Right lobe of liver (tissue), 6 donors: ENCODE measurements around the gene GPR15. TPM values are rescaled to one million over a fixed set of nuclear protein-coding genes. Genes with fewer than 3 reads are reported as not detected.

Experiments used
- ATAC-seq, 4 donors: fragments of 200-7000 bp; cut with Tn5 transposase; one replicate each; pipeline ENCODE4 v1.9.1; 2020; ENCODE audit warnings: mild to moderate bottlenecking in 4 of 4, moderate library complexity in 4 of 4
- DNase-seq, 3 donors: peaks; one replicate each; pipeline ENCODE4 v3.0.0-alpha.2; 2020
- H3K27ac ChIP-seq, 3 donors: fragments of 200-600 bp; one replicate each; pipeline ENCODE4 v1.8.0; 2022
- H3K27me3 ChIP-seq, 2 donors: fragments of 200-600 bp; one replicate each; pipeline ENCODE4 v1.8.0; 2022
- H3K36me3 ChIP-seq, 4 donors: fragments of 200-600 bp; sonication (generic) in 1 of 4; one replicate each; pipeline versions ENCODE4 v1.5.1 to v1.8.0; 2017 to 2022; ENCODE audit warnings: control low read depth in 1 of 4
- H3K4me1 ChIP-seq, 4 donors: fragments of 200-600 bp; sonication (generic) in 1 of 4; one replicate each; pipeline versions ENCODE4 v1.5.1 to v1.8.0; 2017 to 2022; ENCODE audit warnings: control low read depth in 1 of 4
- H3K4me3 ChIP-seq, 3 donors: fragments of 200-600 bp; one replicate each; pipeline ENCODE4 v1.8.0; 2022
- H3K9me3 ChIP-seq, 4 donors: fragments of 200-600 bp; sonication (generic) in 1 of 4; one replicate each; pipeline versions ENCODE4 v1.5.1 to v1.8.0; 2017 to 2022; ENCODE audit warnings: control low read depth in 1 of 4
- CTCF ChIP-seq, 4 donors: fragments of 200-600 bp in 3 of 4; fragments of 450-650 bp in 1 of 4; IDR thresholded peaks; one replicate each; pipeline versions ENCODE4 v1.5.1 to v1.8.0; 2016 to 2022; ENCODE audit warnings: antibody characterized with exemption in 4 of 4, mild to moderate bottlenecking in 2 of 4
- POLR2A ChIP-seq: fragments of 450-650 bp; IDR thresholded peaks from one replicate; pipeline ENCODE4 v1.6.1; 2017; ENCODE audit warnings: antibody characterized with exemption, mild to moderate bottlenecking
- WGBS: methylation state at CpG from one replicate; pipeline ENCODE4 v1.1.6; 2018; ENCODE audit warnings: low coverage, low lambda C conversion rate; ENCODE audit not compliant: insufficient coverage; ENCODE audit errors: missing lambda C conversion rate; 5-methylcytosine and 5-hydroxymethylcytosine counted together
- intact Hi-C, 2 donors: fragments of 100-400 bp; cut with DNase I; formaldehyde crosslinking; loops; one replicate each; pipeline versions ENCODE4 v1.11.2 to v1.14.1; 2022
- small RNA-seq, 2 experiments: library from RNA; depleted of rRNA; stranded (forward); fragments of <200 nt; gene quantifications; one replicate each; pipeline ENCODE3, GENCODE V24; 2016
- total RNA-seq, 6 experiments: library from RNA; depleted of rRNA in 2 of 6; stranded (reverse); fragments of >200 nt in 2 of 6; fragmentation: NEBNext Ultra II Directional in 3 of 6; extraction: Animal tissue kit (Norgen Biotek cat#: 25700) in 3 of 6; gene quantifications; one replicate each; pipeline versions ENCODE4 v1.1.0 to v1.2.4, GENCODE V29; 2016 to 2023
- donor health status: DM: no; HTN: yes; CAD: no.
- donor health status: DM: no; HTN: no; CAD: no.
- donor health status: DM: no; HTN: no; CAD: no.
- donor health status: DM: no; HTN: yes; CAD: no.
- donor health status: DM: no; HTN: yes; CAD: no.

GPR15 gene
- total RNA-seq, 6 experiments from 2014 or later = not detected

GRCh38 chr3:98577178-98577895 is 45.6 kb downstream of the GPR15 start:
- Histone ChIP-seq H3K27ac (no peak overlapping the region), H3K4me1 (peaks cover 0 to 53% (median 2%) of the 10 kb centered on the region in 4 donors), H3K36me3 (peaks cover 0 to 26% (median 11%) of the 10 kb centered on the region in 4 donors), H3K9me3 (no peaks in the 10 kb centered on the region), H3K4me3 (no peak overlapping the region), H3K27me3 (no peaks in the 10 kb centered on the region)
- peak in 1 of 4 donors; percentile 28 for ATAC-seq
- DNase-seq = no peak
- 79% methylated on average over 3 of the region's 4 CpGs for WGBS
- TF ChIP-seq POLR2A = no peak
- no peak for TF ChIP-seq CTCF (IDR thresholded peaks at IDR 0.05)
- intact Hi-C loops = no loop called here

- ATAC-seq = peak; percentile 48 to 74 (median 58)
- no peaks in the 10 kb centered on the region for H3K27me3 ChIP-seq
- H3K4me1 ChIP-seq = peaks cover 0 to 41% (median 0%) of the 10 kb centered on the region in 4 donors
- no peak overlapping the region for H3K4me3 ChIP-seq
- H3K9me3 ChIP-seq = no peaks in the 10 kb centered on the region
- WGBS = 79% methylated on average over 7 of the region's 8 CpGs
- DNase-seq = no peak
- H3K27ac ChIP-seq = peak overlapping the region in 1 of 3 donors; percentile 31
- no peak for TF ChIP-seq POLR2A
- peaks cover 0 to 43% (median 15%) of the 10 kb centered on the region in 4 donors for H3K36me3 ChIP-seq
- intact Hi-C loops = no loop called here
Observed at GRCh38 chr3:98580401-98581386, 48.9 kb downstream of the GPR15 start.

GRCh38 chr3:98581474-98581873 is 49.7 kb downstream of the GPR15 start:
- TF ChIP-seq CTCF (IDR thresholded peaks at IDR 0.05) (no peak), POLR2A (no peak)
- intact Hi-C loops = no loop called here
- no peak for ATAC-seq
- Histone ChIP-seq H3K36me3 (peaks cover 0 to 49% (median 15%) of the 10 kb centered on the region in 4 donors), H3K27me3 (no peaks in the 10 kb centered on the region), H3K4me1 (peaks cover 0 to 34% (median 0%) of the 10 kb centered on the region in 4 donors), H3K27ac (no peak overlapping the region), H3K9me3 (no peaks in the 10 kb centered on the region), H3K4me3 (no peak overlapping the region)
- no peak for DNase-seq
- 100% methylated on average over 1 of the region's 1 CpG for WGBS

- TF ChIP-seq POLR2A = no peak
- no peaks in the 10 kb centered on the region for H3K27me3 ChIP-seq
- H3K36me3 ChIP-seq = peaks cover 0 to 53% (median 16%) of the 10 kb centered on the region in 4 donors
- ATAC-seq (no peak), DNase-seq (no peak)
- H3K9me3 ChIP-seq = no peaks in the 10 kb centered on the region
- 92% methylated on average over 1 of the region's 1 CpG for WGBS
- peaks cover 0 to 28% (median 0%) of the 10 kb centered on the region in 4 donors for H3K4me1 ChIP-seq
- H3K27ac ChIP-seq = no peak overlapping the region
- intact Hi-C loops = no loop called here
- H3K4me3 ChIP-seq = no peak overlapping the region
Observed at GRCh38 chr3:98582042-98582441, 50.3 kb downstream of the GPR15 start.

GRCh38 chr3:98583766-98584165 is 52.0 kb downstream of the GPR15 start:
- 92% methylated on average over 4 of the region's 4 CpGs for WGBS
- peaks cover 0 to 56% (median 13%) of the 10 kb centered on the region in 4 donors for H3K36me3 ChIP-seq
- H3K27me3 ChIP-seq = no peaks in the 10 kb centered on the region
- intact Hi-C loops = no loop called here
- TF ChIP-seq POLR2A (no peak), CTCF (IDR thresholded peaks at IDR 0.05) (no peak)
- no peak overlapping the region for H3K4me3 ChIP-seq
- DNase-seq (no peak), ATAC-seq (no peak)
- no peaks in the 10 kb centered on the region for H3K9me3 ChIP-seq
- H3K4me1 ChIP-seq = peaks cover 0 to 21% (median 0%) of the 10 kb centered on the region in 4 donors
- H3K27ac ChIP-seq = no peak overlapping the region

Small RNAs within 50 kb of the gene (small RNA-seq; reads per million reads assigned to genes)
- 0 reads per million in 2 experiments for gene RPL38P4

Other genes with a start within 250 kb of the GPR15 start
- gene OR5H2, start 249.5 kb upstream of the GPR15 start, total RNA-seq = not detected
- gene OR5K4, start 178.1 kb upstream of the GPR15 start, total RNA-seq = not detected
- not detected for gene OR5K3, start 141.3 kb upstream of the GPR15 start, total RNA-seq
- gene OR5K1, start 68.8 kb upstream of the GPR15 start, total RNA-seq = not detected
- gene OR5K2, start 34.3 kb upstream of the GPR15 start, total RNA-seq = not detected
- 10 to 100 TPM; 26.1 to 44.8 (median 34.9) TPM for gene CLDND1, start 9.1 kb upstream of the GPR15 start, total RNA-seq
- gene CPOX, start 61.6 kb downstream of the GPR15 start, total RNA-seq = 10 to 100 TPM; 20.3 to 26.9 (median 22.6) TPM
- 10 to 100 TPM; 17.8 to 69.6 (median 31.5) TPM for gene ST3GAL6, start 231.4 kb downstream of the GPR15 start, total RNA-seq